NK-92 (cell line): ENCODE measurements around the gene IL1RAP.

ENCODE experiments used
- DNase-seq: peaks from one replicate; lab custom pipeline; 2025; ENCODE audit not compliant: unreplicated experiment; lab: John Stamatoyannopoulos, UW

IL1RAP gene

DNA sequence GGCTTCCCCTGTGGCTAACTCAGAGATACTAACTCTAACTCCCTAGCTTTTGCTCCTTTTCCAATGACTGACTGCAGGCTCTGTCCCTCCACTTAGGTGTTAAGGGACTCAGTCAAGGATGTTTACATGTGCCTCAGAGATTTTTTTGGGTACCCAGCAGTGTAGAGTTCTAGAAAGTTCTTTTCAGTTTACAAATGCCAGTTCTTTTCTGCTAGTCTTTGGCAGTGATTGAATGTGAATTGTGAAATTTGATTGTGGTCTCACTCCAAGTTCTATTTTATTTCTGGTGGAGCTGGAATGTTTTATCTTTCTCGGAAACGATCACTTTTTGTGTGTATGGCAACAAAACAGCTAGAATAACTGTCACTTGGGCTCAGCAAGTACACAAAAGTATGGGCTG lies 60.6 kb downstream of the IL1RAP start:
- DNase-seq: no peak

- DNase-seq: no peak
Measured at GRCh38 chr3:190575437-190576185, 61.7 kb downstream of the IL1RAP start.

- DNase-seq: no peak
Measured at GRCh38 chr3:190577225-190577624, 63.3 kb downstream of the IL1RAP start.

GRCh38 chr3:190579514-190580137 lies 65.7 kb downstream of the IL1RAP start:
- DNase-seq: no peak

DNA sequence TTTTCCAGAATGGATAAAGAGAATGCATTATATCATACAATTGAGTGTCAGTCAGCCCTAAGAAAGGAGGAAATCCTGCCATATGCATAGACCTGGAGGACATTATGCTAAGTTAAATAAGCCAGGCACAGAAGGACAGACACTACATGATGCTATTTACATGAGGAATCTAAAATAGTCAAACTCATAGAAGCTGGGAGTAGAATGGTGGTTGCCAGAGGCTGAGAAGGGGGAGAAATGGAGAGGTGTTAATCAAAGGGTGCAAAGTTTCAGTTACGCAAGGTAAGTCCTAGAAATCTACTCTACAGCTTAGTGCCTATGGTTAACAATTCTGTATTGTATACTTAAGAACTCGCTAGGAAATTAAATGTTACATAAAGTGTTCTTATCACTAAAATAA lies 66.5 kb downstream of the IL1RAP start:
- no peak for DNase-seq

- DNase-seq: no peak
Measured at GRCh38 chr3:190581041-190581541, 67.2 kb downstream of the IL1RAP start.

DNA sequence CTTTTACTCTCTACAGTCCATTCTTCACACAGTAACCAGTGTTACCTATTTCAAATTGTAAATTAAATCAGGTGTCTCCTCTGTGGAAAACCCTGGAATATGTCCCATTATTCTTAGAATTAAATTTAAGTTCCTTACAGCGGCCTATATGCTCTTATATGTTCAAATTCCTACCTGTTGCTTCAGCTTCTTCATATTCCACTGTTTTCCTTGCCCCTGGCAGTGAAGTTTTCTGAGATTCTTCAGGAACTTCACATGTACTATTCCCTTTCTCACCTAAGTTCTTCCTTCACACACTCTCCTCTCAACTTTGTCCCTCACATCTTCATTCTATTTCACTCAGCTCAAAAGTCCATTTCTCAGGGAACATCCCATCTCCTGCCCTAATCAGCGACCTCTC lies 68.8 kb downstream of the IL1RAP start:
- DNase-seq: no peak

- no peak for DNase-seq
Measured at GRCh38 chr3:190585805-190586630, 72.1 kb downstream of the IL1RAP start.

DNA sequence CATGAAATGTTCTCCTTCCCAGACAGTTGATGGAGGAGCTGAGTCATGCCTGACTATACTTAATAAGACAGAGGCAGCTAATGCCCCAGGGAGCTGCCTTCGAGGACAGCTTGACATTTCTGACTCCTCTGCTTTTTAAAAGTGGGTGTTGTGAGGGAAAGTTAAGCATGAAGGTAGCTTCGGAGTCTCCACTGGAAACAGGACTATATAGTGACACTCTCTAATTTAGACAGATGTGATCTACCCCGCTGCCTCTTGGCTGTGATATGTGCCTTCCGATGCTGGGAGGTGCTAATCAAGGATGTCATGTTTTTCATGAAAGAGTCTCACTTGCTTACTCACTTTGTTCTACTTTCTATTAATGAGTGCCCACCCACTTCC lies 72.7 kb downstream of the IL1RAP start:
- no peak for DNase-seq

GRCh38 chr3:190588570-190588969 lies 74.7 kb downstream of the IL1RAP start:
- no peak for DNase-seq

- no peak for DNase-seq
Measured at GRCh38 chr3:190589326-190589725, 75.4 kb downstream of the IL1RAP start.

GRCh38 chr3:190591080-190591479 lies 77.2 kb downstream of the IL1RAP start:
- DNase-seq: no peak

DNA sequence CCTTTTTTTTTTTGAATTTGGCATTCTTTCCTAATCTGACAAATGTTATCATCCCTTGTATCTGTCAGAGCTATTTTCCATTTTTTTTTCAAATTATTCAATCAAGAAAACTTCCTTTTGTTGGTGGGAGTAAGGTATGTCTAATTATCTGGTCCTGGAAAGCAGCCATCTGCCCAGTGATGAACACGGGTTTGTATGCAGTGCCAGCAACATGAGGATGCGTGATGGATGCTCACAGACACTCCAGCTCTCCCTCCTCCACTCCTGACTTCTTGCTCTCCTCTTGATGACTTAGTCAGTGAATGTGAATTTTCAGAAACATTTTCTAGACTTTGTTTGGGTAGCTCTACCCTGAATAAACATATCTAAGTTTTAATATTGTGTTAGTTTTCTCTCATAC lies 79.2 kb downstream of the IL1RAP start:
- DNase-seq: no peak

- DNase-seq: no peak
Measured at GRCh38 chr3:190594171-190594570, 80.3 kb downstream of the IL1RAP start.

DNA sequence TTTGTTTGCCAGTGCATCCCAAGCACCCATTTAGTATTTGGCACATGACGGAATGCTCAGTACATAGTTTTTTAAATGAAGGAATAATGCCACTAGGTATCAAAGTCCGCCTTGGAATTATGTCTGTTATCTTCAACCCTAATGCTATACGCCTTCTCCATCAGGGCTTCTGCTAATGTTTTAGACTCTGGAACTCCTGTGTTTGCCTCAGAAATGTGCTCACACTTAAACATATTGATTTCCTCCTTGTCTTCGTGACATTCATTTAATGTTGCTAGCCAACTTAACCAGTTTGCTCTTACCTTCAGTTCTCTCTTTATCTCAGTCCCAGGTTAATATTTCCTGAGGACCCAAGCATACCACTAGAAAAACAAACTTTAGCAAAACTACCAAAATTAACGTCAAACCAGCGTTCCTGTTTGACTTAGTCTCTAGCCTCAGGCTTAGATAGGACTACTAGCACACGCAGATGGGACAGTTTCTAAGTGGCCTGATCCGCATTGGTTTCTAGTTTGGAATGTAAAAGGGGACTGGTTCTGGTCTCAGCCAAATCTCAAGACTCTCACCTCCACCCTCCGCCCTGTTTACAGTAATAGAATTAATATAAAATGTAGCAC lies 81.4 kb downstream of the IL1RAP start:
- DNase-seq: no peak

DNA sequence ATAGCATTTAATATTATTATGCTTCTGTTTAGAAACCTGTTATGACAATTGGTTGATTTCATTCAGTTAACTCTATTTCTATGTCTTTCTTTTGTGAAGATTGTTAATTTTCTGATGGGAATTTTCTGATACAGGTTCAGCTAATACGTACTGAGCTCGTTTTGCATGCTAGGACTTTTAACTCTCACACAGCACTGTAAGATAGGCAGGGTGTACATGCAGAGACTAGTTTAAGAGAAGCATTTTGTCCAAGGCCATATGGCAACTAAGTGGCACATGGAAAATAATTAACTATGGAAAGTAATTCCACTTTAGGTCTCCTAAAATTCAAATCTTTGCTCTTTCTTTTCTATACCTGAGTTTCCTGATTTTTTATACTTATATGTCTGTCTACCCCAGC lies 81.9 kb downstream of the IL1RAP start:
- no peak for DNase-seq

DNA sequence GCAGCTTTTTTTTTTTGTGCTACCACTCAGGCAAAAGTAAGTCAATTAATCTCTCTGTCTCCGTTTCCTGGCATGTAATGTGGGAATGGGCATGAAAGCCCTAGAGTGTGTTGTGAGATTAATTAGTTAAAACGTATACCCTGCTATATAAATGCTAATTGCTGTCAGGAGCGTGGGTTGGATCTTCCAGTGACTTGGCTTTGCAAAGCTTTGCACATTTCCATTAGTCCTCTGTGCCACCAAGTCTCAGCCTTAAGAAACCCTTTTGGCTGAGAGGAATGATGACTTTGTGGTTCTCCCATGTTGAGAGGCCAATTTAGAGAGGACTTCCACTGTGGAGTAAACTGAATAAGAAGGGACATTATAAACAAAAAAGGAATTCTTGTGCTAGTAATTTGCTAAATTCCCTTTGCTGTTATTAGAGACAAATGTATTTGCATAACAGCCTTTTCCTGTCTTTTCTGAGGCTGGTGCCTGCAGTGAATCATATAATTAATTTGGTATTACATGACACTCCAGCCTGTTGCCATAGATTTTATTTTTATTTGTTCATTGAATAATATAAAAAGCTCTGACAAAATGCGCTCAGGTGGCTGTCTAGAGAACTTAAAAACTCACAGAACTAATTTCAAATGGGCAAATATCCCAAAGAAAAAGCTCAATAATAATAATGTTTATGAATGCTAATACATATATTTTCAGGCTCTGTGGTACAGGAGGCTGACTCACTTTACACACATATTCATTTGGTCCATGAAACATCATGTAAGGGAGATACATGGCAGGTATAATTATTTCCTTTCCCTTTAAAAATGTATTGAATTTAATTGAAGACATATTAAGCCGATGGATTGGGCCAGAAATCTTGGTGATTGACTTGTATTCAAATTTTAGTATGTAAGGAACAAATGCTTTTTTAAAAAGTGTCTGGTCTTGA lies 82.7 kb downstream of the IL1RAP start:
- no peak for DNase-seq

DNA sequence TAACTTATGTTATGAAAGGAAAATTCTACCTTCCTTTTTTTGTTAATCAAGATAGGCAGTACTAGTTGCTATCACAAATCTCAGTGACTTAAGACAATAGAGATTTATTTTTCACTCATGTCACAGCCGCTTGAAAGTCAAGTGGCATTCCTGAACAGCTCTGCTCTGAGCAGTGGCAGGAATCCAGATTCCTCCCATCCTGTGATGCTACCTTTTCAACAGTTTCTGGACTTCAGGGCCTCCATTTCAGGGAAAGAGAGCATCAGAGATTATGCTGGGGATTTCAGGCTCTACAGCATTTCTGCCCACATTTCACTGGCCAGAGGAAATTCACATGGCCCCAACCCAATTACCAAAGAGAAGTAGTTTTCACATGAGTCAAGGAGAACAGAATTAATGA lies 83.4 kb downstream of the IL1RAP start:
- no peak for DNase-seq

- DNase-seq: no peak
Measured at GRCh38 chr3:190601622-190602021, 87.7 kb downstream of the IL1RAP start.

DNA sequence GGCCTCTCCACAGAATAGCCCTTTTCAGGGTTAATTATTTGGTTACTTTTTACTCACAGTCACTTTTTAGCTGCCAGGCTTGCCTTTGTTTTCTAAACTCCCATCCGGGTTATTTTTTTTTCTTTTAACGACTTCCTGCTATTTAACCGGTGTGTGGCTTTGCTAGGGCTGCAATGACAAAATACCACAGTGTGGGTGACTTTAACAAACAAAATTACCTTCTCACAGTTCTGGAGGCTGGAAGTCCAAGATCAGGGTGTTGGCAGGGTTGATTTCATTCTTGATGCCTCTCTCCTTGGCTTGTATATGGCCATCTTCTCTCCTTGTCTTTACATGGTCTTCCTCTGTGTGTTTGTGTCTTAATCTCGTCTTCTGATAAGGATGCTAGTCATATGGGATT lies 91.5 kb downstream of the IL1RAP start:
- DNase-seq: no peak
